DOHH2 (cell line): ENCODE results near the gene VSIG8.

ENCODE experiments used
- H3F3A ChIP-seq: fragments of 200-600 bp; sonication (generic), shearing (Covaris generic); 2 replicates; pipeline ENCODE4 v1.6.0; 2016; ENCODE audit warnings: antibody characterized with exemption, mild to moderate bottlenecking; ENCODE audit not compliant: control insufficient read depth, insufficient read depth
- H3K27ac ChIP-seq: fragments of 200-600 bp; sonication (generic); 2 replicates; pipeline ENCODE4 v1.5.1; 2014; ENCODE audit warnings: low read depth, mild to moderate bottlenecking, low read length, moderate library complexity
- H3K27me3 ChIP-seq: fragments of 200-600 bp; sonication (generic); 2 replicates; pipeline ENCODE4 v1.6.1; 2014; ENCODE audit warnings: mild to moderate bottlenecking, low read length, mixed read lengths; ENCODE audit not compliant: control insufficient read depth
- H3K36me3 ChIP-seq: fragments of 200-600 bp; sonication (generic); 2 replicates; pipeline ENCODE4 v1.6.1; 2014; ENCODE audit warnings: mild to moderate bottlenecking, low read length, moderate library complexity, mixed read lengths; ENCODE audit not compliant: control insufficient read depth
- H3K4me1 ChIP-seq: fragments of 200-600 bp; sonication (generic); 2 replicates; pipeline ENCODE4 v1.6.1; 2014; ENCODE audit warnings: mild to moderate bottlenecking, low read length, mixed read lengths; ENCODE audit not compliant: control insufficient read depth
- H3K4me2 ChIP-seq: fragments of 200-600 bp; sonication (generic); 2 replicates; pipeline ENCODE4 v1.6.0; 2014; ENCODE audit warnings: mild to moderate bottlenecking, low read length, moderate library complexity
- H3K4me3 ChIP-seq: fragments of 200-600 bp; sonication (generic); 2 replicates; pipeline ENCODE4 v1.5.1; 2014; ENCODE audit warnings: mild to moderate bottlenecking, low read length, mixed read lengths
- H3K79me2 ChIP-seq: fragments of 200-600 bp; sonication (generic); 2 replicates; pipeline ENCODE4 v1.6.1; 2014; ENCODE audit warnings: mild to moderate bottlenecking, low read length, mixed read lengths; ENCODE audit not compliant: control insufficient read depth
- H3K9me2 ChIP-seq: fragments of 200-600 bp; sonication (generic); replicated peaks from 2 replicates; pipeline ENCODE4 v1.6.1; 2014; ENCODE audit warnings: mild to moderate bottlenecking, low read length, mixed read lengths; ENCODE audit not compliant: control insufficient read depth
- H3K9me3 ChIP-seq: fragments of 200-600 bp; sonication (generic); 2 replicates; pipeline ENCODE4 v1.6.1; 2014; ENCODE audit warnings: antibody characterized with exemption, low read length, mixed read lengths; ENCODE audit not compliant: control insufficient read depth, insufficient read depth
- H4K20me1 ChIP-seq: fragments of 200-600 bp; sonication (generic); 2 replicates; pipeline ENCODE4 v1.6.0; 2014; ENCODE audit warnings: low read depth, mild to moderate bottlenecking, antibody characterized with exemption, low read length, moderate library complexity; ENCODE audit not compliant: control insufficient read depth, insufficient read depth
- CTCF ChIP-seq: fragments of 200-600 bp; sonication (generic); IDR thresholded peaks from one replicate; pipeline ENCODE4 v1.5.1; 2014; ENCODE audit warnings: antibody characterized with exemption, mild to moderate bottlenecking, low read depth, low read length; ENCODE audit not compliant: poor library complexity, severe bottlenecking
- EZH2phosphoT487 ChIP-seq: fragments of 200-600 bp; sonication (generic); IDR thresholded peaks from 2 replicates; pipeline ENCODE4 v1.6.1; 2017; ENCODE audit warnings: borderline replicate concordance, mild to moderate bottlenecking, antibody characterized with exemption, low read length, moderate library complexity, mixed read lengths

VSIG8 gene

GRCh38 chr1:159853417-159854115 lies 8.9 kb downstream of the VSIG8 start:
- Histone ChIP-seq H3F3A (no peaks in the 10 kb centered on the region), H3K4me1 (no peaks in the 10 kb centered on the region), H3K9me2 (no peaks in the 10 kb centered on the region), H4K20me1 (no peaks in the 10 kb centered on the region), H3K4me2 (no peak overlapping the region), H3K9me3 (no peaks in the 10 kb centered on the region), H3K27ac (no peak overlapping the region), H3K36me3 (no peaks in the 10 kb centered on the region), H3K4me3 (no peak overlapping the region), H3K79me2 (no peaks in the 10 kb centered on the region), H3K27me3 (peaks cover 39% of the 10 kb centered on the region)
- no peak for TF ChIP-seq CTCF
- no peak for TF ChIP-seq EZH2phosphoT487

GRCh38 chr1:159851407-159851806 lies 11.1 kb downstream of the VSIG8 start:
- H3K4me1 ChIP-seq, result no peaks in the 10 kb centered on the region
- no peaks in the 10 kb centered on the region for H3K9me2 ChIP-seq
- TF ChIP-seq CTCF (peak; percentile 19), EZH2phosphoT487 (no peak)
- no peaks in the 10 kb centered on the region for H3K36me3 ChIP-seq
- no peaks in the 10 kb centered on the region for H3K9me3 ChIP-seq
- no peak overlapping the region for H3K4me2 ChIP-seq
- H3K4me3 ChIP-seq, result no peak overlapping the region
- H4K20me1 ChIP-seq, result no peaks in the 10 kb centered on the region
- no peak overlapping the region for H3K27ac ChIP-seq
- H3K79me2 ChIP-seq, result no peaks in the 10 kb centered on the region
- H3K27me3 ChIP-seq, result peaks cover 42% of the 10 kb centered on the region
- H3F3A ChIP-seq, result no peaks in the 10 kb centered on the region

- H3K9me3 ChIP-seq, result no peaks in the 10 kb centered on the region
- H3K4me3 ChIP-seq, result no peak overlapping the region
- no peaks in the 10 kb centered on the region for H4K20me1 ChIP-seq
- no peaks in the 10 kb centered on the region for H3F3A ChIP-seq
- no peak overlapping the region for H3K27ac ChIP-seq
- no peaks in the 10 kb centered on the region for H3K36me3 ChIP-seq
- peaks cover 34% of the 10 kb centered on the region for H3K27me3 ChIP-seq
- H3K79me2 ChIP-seq, result no peaks in the 10 kb centered on the region
- H3K4me2 ChIP-seq, result no peak overlapping the region
- H3K9me2 ChIP-seq, result no peaks in the 10 kb centered on the region
- no peak for TF ChIP-seq EZH2phosphoT487
- TF ChIP-seq CTCF, result no peak
- H3K4me1 ChIP-seq, result no peaks in the 10 kb centered on the region
Observed at GRCh38 chr1:159849626-159850366, 12.7 kb downstream of the VSIG8 start.
